ENCODE data around the gene CCP110.

Gene CCP110

DNA sequence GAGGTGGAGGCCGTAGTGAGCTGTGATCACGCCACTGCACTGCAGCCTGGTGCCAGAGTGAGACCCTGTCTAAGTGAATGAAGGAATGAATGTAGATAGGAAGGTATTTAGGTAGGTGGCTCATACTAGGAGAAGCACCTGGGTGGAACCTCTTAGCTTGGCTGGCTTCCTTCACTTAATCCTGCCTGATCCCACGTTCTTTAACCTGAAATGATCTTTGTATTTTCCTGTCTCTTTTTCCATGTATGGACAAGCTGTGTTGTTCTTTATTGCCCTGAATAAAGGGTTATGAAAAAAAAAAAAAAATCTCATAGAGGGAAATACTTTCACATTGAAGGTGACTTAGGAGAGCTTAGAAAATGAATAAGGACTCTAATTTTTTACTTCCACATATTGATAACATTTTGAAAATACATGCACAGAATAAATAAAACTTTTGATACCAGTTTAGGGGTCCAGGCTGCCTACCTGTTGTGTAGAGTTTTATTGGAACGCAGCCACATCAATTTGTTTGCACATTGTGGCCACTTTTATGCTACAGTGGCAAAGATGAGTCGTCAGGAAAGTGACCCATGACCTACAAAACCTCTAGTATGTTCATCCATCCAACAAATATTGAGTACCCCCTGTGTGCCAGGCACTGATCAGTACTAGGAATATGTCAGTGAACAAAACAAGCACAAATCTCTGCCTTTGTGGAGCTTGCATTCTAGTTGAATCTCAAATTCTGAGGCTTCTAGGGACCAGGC lies 76.4 kb downstream of the CCP110 start:
- DNase-seq (ENCODE audit: low read depth in 2 of 2): no peak

DNA sequence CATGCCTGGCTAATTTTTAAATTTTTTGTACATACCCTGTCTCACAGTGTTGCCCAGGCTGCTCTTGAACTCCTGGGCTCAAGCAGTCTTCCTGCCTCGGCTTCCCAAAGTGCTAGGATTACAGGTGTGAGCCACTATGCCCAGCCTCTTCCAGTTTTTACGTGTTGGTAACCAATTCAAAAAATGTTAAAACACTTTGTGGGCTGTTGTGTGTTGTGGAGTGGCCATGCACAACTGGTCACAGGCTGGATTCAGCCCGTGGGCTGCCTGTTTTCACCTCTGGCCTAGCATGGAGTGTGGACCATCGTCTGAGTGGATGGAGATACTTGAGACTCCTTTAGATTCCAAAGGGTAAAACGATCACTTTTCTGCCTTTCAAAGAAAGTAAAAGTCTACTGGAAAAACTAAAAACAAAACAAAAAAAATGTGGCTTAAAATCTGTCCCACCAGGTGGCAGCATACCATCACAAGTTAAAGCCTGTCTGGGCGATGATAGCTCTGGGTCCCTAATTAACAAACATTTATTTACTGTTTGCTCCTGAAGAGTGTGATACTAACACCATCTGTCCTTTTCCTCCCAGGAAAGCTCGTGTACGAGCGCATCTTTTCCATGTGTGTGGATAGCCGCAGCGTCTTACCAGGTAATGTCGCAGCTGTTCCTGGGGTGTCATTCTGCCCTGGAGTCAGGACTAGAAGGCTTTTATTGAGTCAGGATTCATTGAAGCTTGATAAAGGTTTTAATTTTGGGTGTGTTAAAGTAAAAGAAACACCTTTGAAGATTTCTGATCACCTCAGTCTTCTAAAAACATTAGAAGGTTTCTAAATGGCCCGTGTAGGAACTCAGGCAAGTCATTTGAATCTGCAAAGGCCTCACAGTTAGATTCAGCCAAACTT lies 77.6 kb downstream of the CCP110 start:
- no peak for DNase-seq (ENCODE audit: low read depth in 2 of 2)
